Measurements from ENCODE around the gene SCN2B. TPM values are rescaled to one million over a fixed set of nuclear protein-coding genes. Genes with fewer than 3 reads are reported as not detected.

Gene SCN2B
- total RNA-seq, 6 experiments from 2014 or later = not detected

DNA sequence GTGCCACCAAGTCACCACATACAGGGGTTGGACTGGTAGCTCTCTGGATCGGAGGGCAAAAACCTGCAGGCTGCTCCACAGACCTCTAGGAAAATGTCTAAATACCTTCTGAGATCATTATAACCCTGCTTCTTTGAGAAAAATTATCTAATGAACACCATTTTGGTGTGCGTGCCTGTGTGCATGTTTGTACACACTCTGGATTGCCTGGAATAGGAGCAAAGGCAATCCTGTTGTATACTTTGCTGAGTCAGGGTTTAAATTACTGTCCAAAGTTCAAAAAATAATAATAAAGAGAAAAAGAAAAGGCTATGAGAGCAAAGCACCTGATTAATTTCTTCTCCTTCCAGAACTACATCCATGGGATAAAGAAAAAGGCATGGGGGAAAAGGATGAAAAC, 37.3 kb upstream of the SCN2B start:
- H3K9me3 ChIP-seq = no peaks in the 10 kb centered on the region
- ATAC-seq = peak in 2 of 4 donors; percentile 18 to 26
- H3K4me1 ChIP-seq = peaks cover 0 to 29% (median 12%) of the 10 kb centered on the region in 4 donors
- no peak for TF ChIP-seq POLR2A (IDR thresholded peaks at IDR 0.05)
- TF ChIP-seq, protein P1, sequence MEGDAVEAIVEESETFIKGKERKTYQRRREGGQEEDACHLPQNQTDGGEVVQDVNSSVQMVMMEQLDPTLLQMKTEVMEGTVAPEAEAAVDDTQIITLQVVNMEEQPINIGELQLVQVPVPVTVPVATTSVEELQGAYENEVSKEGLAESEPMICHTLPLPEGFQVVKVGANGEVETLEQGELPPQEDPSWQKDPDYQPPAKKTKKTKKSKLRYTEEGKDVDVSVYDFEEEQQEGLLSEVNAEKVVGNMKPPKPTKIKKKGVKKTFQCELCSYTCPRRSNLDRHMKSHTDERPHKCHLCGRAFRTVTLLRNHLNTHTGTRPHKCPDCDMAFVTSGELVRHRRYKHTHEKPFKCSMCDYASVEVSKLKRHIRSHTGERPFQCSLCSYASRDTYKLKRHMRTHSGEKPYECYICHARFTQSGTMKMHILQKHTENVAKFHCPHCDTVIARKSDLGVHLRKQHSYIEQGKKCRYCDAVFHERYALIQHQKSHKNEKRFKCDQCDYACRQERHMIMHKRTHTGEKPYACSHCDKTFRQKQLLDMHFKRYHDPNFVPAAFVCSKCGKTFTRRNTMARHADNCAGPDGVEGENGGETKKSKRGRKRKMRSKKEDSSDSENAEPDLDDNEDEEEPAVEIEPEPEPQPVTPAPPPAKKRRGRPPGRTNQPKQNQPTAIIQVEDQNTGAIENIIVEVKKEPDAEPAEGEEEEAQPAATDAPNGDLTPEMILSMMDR (IDR thresholded peaks at IDR 0.05) = no peak
- H3K36me3 ChIP-seq = no peaks in the 10 kb centered on the region
- intact Hi-C loops (cut with DNase I) = no loop called here
- WGBS (ENCODE audit: insufficient coverage, low coverage, low lambda C conversion rate, missing lambda C conversion rate) = 43% methylated on average over 1 of the region's 2 CpGs
- H3K4me3 ChIP-seq = no peak overlapping the region
- no peaks in the 10 kb centered on the region for H3K27me3 ChIP-seq
- DNase-seq = no peak
- H3K27ac ChIP-seq = peak overlapping the region in 2 of 3 donors; percentile 21 to 45

DNA sequence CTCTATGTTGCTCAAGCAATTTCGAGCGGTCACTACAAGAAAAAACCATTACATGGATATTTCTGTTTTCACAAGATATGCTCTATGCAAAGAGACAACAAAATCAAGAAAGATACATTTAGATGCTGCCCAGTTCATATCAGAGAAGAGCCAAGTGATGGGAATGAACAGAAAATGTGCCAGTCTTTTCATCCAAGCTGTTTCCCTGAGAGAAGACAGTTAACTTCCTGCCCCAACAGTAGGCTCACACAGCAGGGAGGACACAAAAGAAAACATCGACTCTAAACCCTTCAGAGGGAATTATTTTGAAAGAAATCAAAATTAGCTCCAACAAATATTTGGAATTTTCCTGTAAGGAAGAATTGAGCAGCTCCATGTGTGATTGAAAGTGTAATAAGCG, 36.8 kb upstream of the SCN2B start:
- Histone ChIP-seq H3K27ac (peak overlapping the region in 1 of 3 donors; percentile 45), H3K4me3 (no peak overlapping the region), H3K27me3 (no peaks in the 10 kb centered on the region), H3K36me3 (no peaks in the 10 kb centered on the region), H3K9me3 (no peaks in the 10 kb centered on the region), H3K4me1 (peaks cover 0 to 29% (median 12%) of the 10 kb centered on the region in 4 donors)
- WGBS (ENCODE audit: insufficient coverage, low coverage, low lambda C conversion rate, missing lambda C conversion rate) = 81% methylated on average over 4 of the region's 4 CpGs
- intact Hi-C loops (cut with DNase I) = no loop called here
- ATAC-seq = no peak
- TF ChIP-seq, protein P1 (IDR thresholded peaks at IDR 0.05) = no peak
- TF ChIP-seq POLR2A (IDR thresholded peaks at IDR 0.05) = no peak
- DNase-seq = no peak

GRCh38 chr11:118212781-118213191, 36.3 kb upstream of the SCN2B start:
- intact Hi-C loops (cut with DNase I) = no loop called here
- TF ChIP-seq, protein P1 (IDR thresholded peaks at IDR 0.05) = no peak
- no peak for TF ChIP-seq POLR2A (IDR thresholded peaks at IDR 0.05)
- peak overlapping the region in 2 of 3 donors; percentile 31 to 35 for H3K27ac ChIP-seq
- no peaks in the 10 kb centered on the region for H3K27me3 ChIP-seq
- H3K9me3 ChIP-seq = no peaks in the 10 kb centered on the region
- peak in 2 of 4 donors; percentile 15 to 30 for ATAC-seq
- no peak overlapping the region for H3K4me3 ChIP-seq
- no peak for DNase-seq
- H3K4me1 ChIP-seq = peaks cover 0 to 29% (median 12%) of the 10 kb centered on the region in 4 donors
- no peaks in the 10 kb centered on the region for H3K36me3 ChIP-seq
- 69% methylated on average over 2 of the region's 2 CpGs for WGBS (ENCODE audit: insufficient coverage, low coverage, low lambda C conversion rate, missing lambda C conversion rate)

DNA sequence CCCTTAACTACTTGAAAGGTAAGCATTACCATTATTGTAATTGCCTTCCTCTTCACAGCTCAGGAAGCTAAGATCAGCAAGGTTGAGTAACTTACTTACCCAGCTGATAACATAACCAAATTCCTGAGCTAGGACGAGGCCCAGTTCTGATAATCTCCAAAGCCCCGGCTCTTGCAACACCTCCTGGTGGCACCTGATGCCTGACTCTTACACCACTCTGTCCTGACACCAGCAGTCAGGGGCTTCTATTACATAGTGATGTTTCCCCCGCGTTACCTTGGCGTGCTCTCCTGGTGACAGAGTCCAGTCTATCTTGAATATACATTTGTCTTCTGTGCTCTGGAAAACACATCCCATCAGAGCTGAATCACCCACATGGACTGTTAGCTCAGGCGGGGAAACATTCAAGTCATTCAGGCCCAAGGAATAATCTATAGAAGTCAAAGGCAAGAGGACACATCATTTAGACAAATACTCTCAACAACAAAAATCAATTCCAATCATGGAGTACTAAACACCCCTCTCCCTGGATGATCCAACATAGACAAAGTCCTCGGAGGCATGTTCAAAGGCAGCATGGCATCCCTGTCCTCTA, 35.8 kb upstream of the SCN2B start:
- 24% methylated on average over 7 of the region's 7 CpGs for WGBS (ENCODE audit: insufficient coverage, low coverage, low lambda C conversion rate, missing lambda C conversion rate)
- TF ChIP-seq, protein P1 (IDR thresholded peaks at IDR 0.05) = peak in 1 of 4 donors; percentile 7
- TF ChIP-seq POLR2A (IDR thresholded peaks at IDR 0.05) = no peak
- no peaks in the 10 kb centered on the region for H3K36me3 ChIP-seq
- intact Hi-C loops (cut with DNase I) = no loop called here
- H3K4me1 ChIP-seq = peaks cover 0 to 29% (median 12%) of the 10 kb centered on the region in 4 donors
- no peaks in the 10 kb centered on the region for H3K27me3 ChIP-seq
- ATAC-seq (peak; percentile 84 to 89 (median 87)), DNase-seq (peak; percentile 70 to 80 (median 75))
- no peaks in the 10 kb centered on the region for H3K9me3 ChIP-seq
- no peak overlapping the region for H3K4me3 ChIP-seq
- peak overlapping the region in 2 of 3 donors; percentile 35 to 48 for H3K27ac ChIP-seq
